ENCODE data around the gene PANX3.

- TF ChIP-seq XRCC3 (IDR thresholded peaks at IDR 0.05), result no peak
- TF ChIP-seq CTCF (IDR thresholded peaks at IDR 0.05 in 2 of 3, conservative IDR thresholded peaks at IDR 0.05 in 1 of 3; ENCODE audit: insufficient read depth in 2 of 3, low read depth in 1 of 3, low read length in 3 of 3), result no peak
- no peak for TF ChIP-seq HOXB6 (CRISPR knock-in tag; IDR thresholded peaks at IDR 0.05; ENCODE audit: borderline replicate concordance)
- no peak for TF ChIP-seq FOXP4 (CRISPR knock-in tag; IDR thresholded peaks at IDR 0.05; ENCODE audit: borderline replicate concordance)
- no peak for TF ChIP-seq ETV6 (IDR thresholded peaks at IDR 0.05; ENCODE audit: borderline replicate concordance in 1 of 2, low read depth in 2 of 2, low read length in 1 of 2)
- TF ChIP-seq ETV6 (CRISPR knock-in tag; IDR thresholded peaks at IDR 0.05; ENCODE audit: borderline replicate concordance), result no peak
- no peak for TF ChIP-seq POLR2A (conservative IDR thresholded peaks at IDR 0.05)
- no peak for TF ChIP-seq TBL1XR1 (IDR thresholded peaks at IDR 0.05; ENCODE audit: low read length in 2 of 2)
Observed at GRCh38 chr11:124602193-124602592, 9.0 kb upstream of the PANX3 start.

Data from K562 (cell line).